Posterior cingulate gyrus (tissue), 11 donors: ENCODE data around the gene RNF126.

Source experiments
- DNase-seq, 10 donors: peaks; one replicate each; pipeline versions ENCODE4 v3.0.0 to v3.0.0-alpha.2; 2020 to 2021; ENCODE audit warnings: mixed read lengths in 3 of 10
- intact Hi-C: fragments of 100-400 bp; cut with DNase I; formaldehyde crosslinking; loops from one replicate; pipeline ENCODE4 v1.15.1; 2023

The RNF126 gene

DNA sequence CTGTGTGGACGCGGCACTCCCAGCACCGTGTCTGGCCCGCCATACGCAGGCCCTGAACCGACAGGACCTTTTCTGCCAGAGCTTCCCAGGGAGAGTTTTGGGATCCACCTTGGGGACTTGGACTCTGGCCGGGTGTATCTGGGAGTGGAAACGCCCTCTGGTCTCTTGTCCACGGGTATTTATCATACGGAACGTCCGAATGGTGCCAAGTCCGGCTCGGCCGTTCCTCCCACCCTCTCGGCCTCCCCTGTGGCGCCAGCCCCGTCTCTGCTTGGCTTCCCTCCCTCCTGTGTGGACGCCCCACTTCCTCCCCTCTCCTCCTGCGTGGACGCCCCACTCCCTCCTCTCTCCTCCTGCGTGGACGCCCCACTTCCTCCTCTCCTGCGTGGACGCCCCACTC lies 61.2 kb downstream of the RNF126 start:
- intact Hi-C loops, result no loop called here
- no peak for DNase-seq

DNA sequence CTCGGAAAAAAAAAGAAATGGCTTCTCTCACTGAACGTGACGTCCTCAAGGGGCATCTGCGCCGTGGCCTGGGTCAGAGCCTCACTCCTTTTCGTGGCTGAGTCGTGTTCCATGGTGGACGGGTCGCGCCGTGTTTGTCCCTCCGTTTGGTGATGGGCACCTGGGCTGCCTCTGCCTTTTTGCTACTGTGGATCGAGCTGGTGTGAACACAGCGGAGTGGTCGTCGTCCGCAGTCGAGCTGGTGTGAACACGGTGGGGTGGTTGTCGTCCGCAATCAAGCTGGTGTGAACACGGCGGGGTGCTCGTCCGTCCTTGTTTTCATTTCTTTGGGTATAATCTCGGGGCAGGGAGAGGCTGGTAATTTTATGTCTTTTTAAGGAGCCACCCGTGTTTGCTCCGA lies 61.7 kb downstream of the RNF126 start:
- no peak for DNase-seq
- intact Hi-C loops, result no loop called here
